DOHH2 (cell line): ENCODE data around the gene SLC22A2.

Experiments
- EZH2phosphoT487 ChIP-seq: fragments of 200-600 bp; sonication (generic); IDR thresholded peaks from 2 replicates; pipeline ENCODE4 v1.6.1; 2017; ENCODE audit warnings: borderline replicate concordance, mild to moderate bottlenecking, antibody characterized with exemption, low read length, moderate library complexity, mixed read lengths
- TF ChIP-seq, protein P1 (sequence below): fragments of 200-600 bp; sonication (generic); IDR thresholded peaks from one replicate; pipeline ENCODE4 v1.5.1; 2014; ENCODE audit warnings: antibody characterized with exemption, mild to moderate bottlenecking, low read depth, low read length; ENCODE audit not compliant: poor library complexity, severe bottlenecking

DNA sequence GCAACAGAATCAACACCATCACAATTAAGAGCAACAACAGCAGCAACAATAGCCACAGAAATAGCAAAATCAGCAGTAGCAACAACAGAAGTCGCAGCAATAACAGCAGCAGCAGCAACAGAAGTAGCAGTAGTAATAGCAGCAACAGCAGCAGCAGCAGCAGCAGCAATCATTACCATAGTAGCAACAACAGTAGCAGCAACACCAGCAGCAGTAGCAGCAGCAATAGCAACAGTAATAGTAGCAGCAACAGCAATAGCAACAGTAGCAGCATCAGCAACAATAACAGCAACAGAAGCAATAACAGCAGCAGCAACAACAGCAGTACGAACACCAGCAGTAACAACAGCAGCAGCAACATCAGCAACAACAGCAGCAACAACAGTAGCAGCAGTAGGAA lies 39.8 kb downstream of the SLC22A2 start:
- TF ChIP-seq, protein P1, sequence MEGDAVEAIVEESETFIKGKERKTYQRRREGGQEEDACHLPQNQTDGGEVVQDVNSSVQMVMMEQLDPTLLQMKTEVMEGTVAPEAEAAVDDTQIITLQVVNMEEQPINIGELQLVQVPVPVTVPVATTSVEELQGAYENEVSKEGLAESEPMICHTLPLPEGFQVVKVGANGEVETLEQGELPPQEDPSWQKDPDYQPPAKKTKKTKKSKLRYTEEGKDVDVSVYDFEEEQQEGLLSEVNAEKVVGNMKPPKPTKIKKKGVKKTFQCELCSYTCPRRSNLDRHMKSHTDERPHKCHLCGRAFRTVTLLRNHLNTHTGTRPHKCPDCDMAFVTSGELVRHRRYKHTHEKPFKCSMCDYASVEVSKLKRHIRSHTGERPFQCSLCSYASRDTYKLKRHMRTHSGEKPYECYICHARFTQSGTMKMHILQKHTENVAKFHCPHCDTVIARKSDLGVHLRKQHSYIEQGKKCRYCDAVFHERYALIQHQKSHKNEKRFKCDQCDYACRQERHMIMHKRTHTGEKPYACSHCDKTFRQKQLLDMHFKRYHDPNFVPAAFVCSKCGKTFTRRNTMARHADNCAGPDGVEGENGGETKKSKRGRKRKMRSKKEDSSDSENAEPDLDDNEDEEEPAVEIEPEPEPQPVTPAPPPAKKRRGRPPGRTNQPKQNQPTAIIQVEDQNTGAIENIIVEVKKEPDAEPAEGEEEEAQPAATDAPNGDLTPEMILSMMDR = no peak
- TF ChIP-seq EZH2phosphoT487 = no peak
